ENCODE data around the gene NRDE2. TPM values are rescaled to one million over a fixed set of nuclear protein-coding genes. Genes with fewer than 3 reads are reported as not detected.

NRDE2 gene
- total RNA-seq, 1 experiment from 2014 or later: 18.0 TPM

GRCh38 chr14:90336401-90336800 is 4.7 kb upstream of the NRDE2 start:
- peak overlapping the region; percentile 62 for H3K4me3 Mint-ChIP-seq (ENCODE audit: unreplicated experiment)
- peaks cover 11% of the 10 kb centered on the region for H3K36me3 Mint-ChIP-seq (ENCODE audit: insufficient read depth, unreplicated experiment)
- H3K4me1 Mint-ChIP-seq (ENCODE audit: low read depth, unreplicated experiment): peaks cover 22% of the 10 kb centered on the region
- H3K27ac Mint-ChIP-seq (ENCODE audit: unreplicated experiment): peak overlapping the region; percentile 87
- peaks cover 31% of the 10 kb centered on the region for H3K4me1 ChIP-seq
- H3K4me3 ChIP-seq (ENCODE audit: low read depth, low read length): no peak overlapping the region
- DNase-seq: peak; percentile 23 to 39
- BruUV-seq (replicated peaks): no TSS peak
- H3K36me3 ChIP-seq (ENCODE audit: control insufficient read depth, insufficient read depth, low read length): no peaks in the 10 kb centered on the region
- no peaks in the 10 kb centered on the region for H3K27me3 Mint-ChIP-seq (ENCODE audit: insufficient read depth, unreplicated experiment)
- POLR2A ChIA-PET: interaction anchor here (1.3 kb wide), 1 partner anchor 48 kb away, joined by 6 read pairs; no protein-coding TSS in a partner anchor
- no peak for TF ChIP-seq CTCF (IDR thresholded peaks at IDR 0.05; ENCODE audit: insufficient read depth in 1 of 2, low read depth in 1 of 2, low read length in 1 of 2, severe bottlenecking in 1 of 2, unreplicated experiment in 1 of 2)
- H3K27me3 ChIP-seq (replicated peaks; ENCODE audit: control insufficient read depth, insufficient read depth, low read length): no peaks in the 10 kb centered on the region
- peaks cover 7% of the 10 kb centered on the region; the same call in 1 of the 2 replicates for H3K9me3 ChIP-seq
- H3K9me3 Mint-ChIP-seq (ENCODE audit: unreplicated experiment): no peaks in the 10 kb centered on the region
- intact Hi-C loops (cut with micrococcal nuclease; ENCODE audit: unreplicated experiment): no loop called here
- CTCF ChIA-PET: interaction anchor here (1.5 kb wide), 1 partner anchor 46 kb away, joined by 4 read pairs; no protein-coding TSS in a partner anchor

GRCh38 chr14:90332271-90332584 is 487 bp upstream of the NRDE2 start:
- BruUV-seq (replicated peaks): TSS peak; percentile 99
- POLR2A ChIA-PET: no interaction called here

More at GRCh38 chr14:90332271-90332584, 487 bp upstream of the NRDE2 start:
- no peak for TF ChIP-seq CTCF (IDR thresholded peaks at IDR 0.05; ENCODE audit: insufficient read depth in 1 of 2, low read depth in 1 of 2, low read length in 1 of 2, severe bottlenecking in 1 of 2, unreplicated experiment in 1 of 2)
- Histone ChIP-seq H3K36me3 (ENCODE audit: control insufficient read depth, insufficient read depth, low read length) (no peaks in the 10 kb centered on the region), H3K4me1 (peaks cover 19% of the 10 kb centered on the region), H3K9me3 (no peaks in the 10 kb centered on the region), H3K4me3 (ENCODE audit: low read depth, low read length) (peak overlapping the region; percentile 31), H3K27me3 (replicated peaks; ENCODE audit: control insufficient read depth, insufficient read depth, low read length) (no peaks in the 10 kb centered on the region)
- intact Hi-C loops (cut with micrococcal nuclease; ENCODE audit: unreplicated experiment): loop anchor here (2.0 to 5.0 kb wide), 2 partner anchors 65 to 171 kb away; partner anchors contain the start of gene CALM1
- CTCF ChIA-PET: no interaction called here
- peaks cover 17% of the 10 kb centered on the region for H3K36me3 Mint-ChIP-seq (ENCODE audit: insufficient read depth, unreplicated experiment)
- peak overlapping the region; percentile 91 for H3K4me3 Mint-ChIP-seq (ENCODE audit: unreplicated experiment)
- H3K27ac Mint-ChIP-seq (ENCODE audit: unreplicated experiment): peak overlapping the region; percentile 95
- H3K27me3 Mint-ChIP-seq (ENCODE audit: insufficient read depth, unreplicated experiment): no peaks in the 10 kb centered on the region
- H3K4me1 Mint-ChIP-seq (ENCODE audit: low read depth, unreplicated experiment): peaks cover 21% of the 10 kb centered on the region
- no peak for DNase-seq
- H3K9me3 Mint-ChIP-seq (ENCODE audit: unreplicated experiment): no peaks in the 10 kb centered on the region

All from Caco-2 (cell line).